ENCODE data around the gene ACSM2B.

DNA sequence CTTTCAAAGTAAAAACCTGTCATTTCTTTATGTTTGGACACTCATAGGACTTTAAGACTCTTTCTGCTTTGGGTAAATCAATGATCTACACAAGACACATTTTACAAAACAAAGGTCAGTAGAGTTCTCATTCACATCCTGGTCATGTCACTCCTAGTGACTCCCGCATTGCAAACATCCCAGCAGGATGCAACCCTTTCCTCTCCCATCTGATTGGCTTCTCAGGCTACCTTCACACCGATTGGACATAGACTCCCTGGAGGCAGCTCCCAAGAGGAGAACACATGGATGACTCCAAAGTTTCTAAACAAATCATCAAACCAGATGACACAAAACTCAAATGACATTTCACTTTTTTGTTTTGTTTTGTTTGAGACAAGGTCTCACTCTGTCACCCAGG lies 43.8 kb upstream of the ACSM2B start:
- TF ChIP-seq ZBTB21 (CRISPR knock-in tag; IDR thresholded peaks at IDR 0.05; ENCODE audit: borderline replicate concordance): no peak
- TF ChIP-seq, protein P1, sequence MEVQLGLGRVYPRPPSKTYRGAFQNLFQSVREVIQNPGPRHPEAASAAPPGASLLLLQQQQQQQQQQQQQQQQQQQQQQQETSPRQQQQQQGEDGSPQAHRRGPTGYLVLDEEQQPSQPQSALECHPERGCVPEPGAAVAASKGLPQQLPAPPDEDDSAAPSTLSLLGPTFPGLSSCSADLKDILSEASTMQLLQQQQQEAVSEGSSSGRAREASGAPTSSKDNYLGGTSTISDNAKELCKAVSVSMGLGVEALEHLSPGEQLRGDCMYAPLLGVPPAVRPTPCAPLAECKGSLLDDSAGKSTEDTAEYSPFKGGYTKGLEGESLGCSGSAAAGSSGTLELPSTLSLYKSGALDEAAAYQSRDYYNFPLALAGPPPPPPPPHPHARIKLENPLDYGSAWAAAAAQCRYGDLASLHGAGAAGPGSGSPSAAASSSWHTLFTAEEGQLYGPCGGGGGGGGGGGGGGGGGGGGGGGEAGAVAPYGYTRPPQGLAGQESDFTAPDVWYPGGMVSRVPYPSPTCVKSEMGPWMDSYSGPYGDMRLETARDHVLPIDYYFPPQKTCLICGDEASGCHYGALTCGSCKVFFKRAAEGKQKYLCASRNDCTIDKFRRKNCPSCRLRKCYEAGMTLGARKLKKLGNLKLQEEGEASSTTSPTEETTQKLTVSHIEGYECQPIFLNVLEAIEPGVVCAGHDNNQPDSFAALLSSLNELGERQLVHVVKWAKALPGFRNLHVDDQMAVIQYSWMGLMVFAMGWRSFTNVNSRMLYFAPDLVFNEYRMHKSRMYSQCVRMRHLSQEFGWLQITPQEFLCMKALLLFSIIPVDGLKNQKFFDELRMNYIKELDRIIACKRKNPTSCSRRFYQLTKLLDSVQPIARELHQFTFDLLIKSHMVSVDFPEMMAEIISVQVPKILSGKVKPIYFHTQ (CRISPR knock-in tag; IDR thresholded peaks at IDR 0.05): no peak

All from WTC11 (cell line).